A673 (cell line): ENCODE data around the gene PBRM1. TPM values are rescaled to one million over a fixed set of nuclear protein-coding genes. Genes with fewer than 3 reads are reported as not detected.

Source experiments
- BruUV-seq: library from RNA; stranded (reverse); fragments of 400-500 nt; replicated peaks from 2 replicates; lab custom pipeline; 2021; lab: Mats Ljungman, UMichigan
- CTCF ChIA-PET: fragments of 300-600 bp; sonication (Branson Sonifier 250); formaldehyde crosslinking; loops from one replicate; lab custom pipeline; 2022; ENCODE audit warnings: antibody characterized with exemption; lab: Charles Lee
- POLR2A ChIA-PET: fragments of 300-600 bp; sonication (Branson Sonifier 250); formaldehyde crosslinking; loops from one replicate; lab custom pipeline; 2022; ENCODE audit warnings: antibody characterized with exemption; ENCODE audit not compliant: low non-redundant PET; lab: Charles Lee
- DNase-seq: peaks from one replicate; pipeline ENCODE4 v3.0.0-alpha.2; 2015; ENCODE audit warnings: low spot score
- H3K27ac ChIP-seq: fragments of 200-600 bp; sonication (generic); 2 replicates; pipeline ENCODE4 v1.5.1; 2016; ENCODE audit warnings: mixed run types, low read depth, mild to moderate bottlenecking, mixed read lengths, antibody characterized with exemption, low read length; ENCODE audit not compliant: poor library complexity, severe bottlenecking
- H3K27me3 ChIP-seq: fragments of 200-600 bp; sonication (generic); replicated peaks from 2 replicates; pipeline ENCODE4 v1.6.1; 2017; ENCODE audit warnings: mixed run types, low read depth, mild to moderate bottlenecking, mixed read lengths, antibody characterized with exemption, low read length; ENCODE audit not compliant: insufficient read depth, poor library complexity
- H3K36me3 ChIP-seq: fragments of 200-600 bp; sonication (generic); 2 replicates; pipeline ENCODE4 v1.6.1; 2016; ENCODE audit warnings: mixed run types, mild to moderate bottlenecking, mixed read lengths, antibody characterized with exemption, low read length; ENCODE audit not compliant: insufficient read depth, poor library complexity, severe bottlenecking
- H3K4me1 ChIP-seq: fragments of 200-600 bp; sonication (generic); 2 replicates; pipeline ENCODE4 v1.6.1; 2017; ENCODE audit warnings: mixed run types, mild to moderate bottlenecking, mixed read lengths, antibody characterized with exemption, low read length; ENCODE audit not compliant: insufficient read depth, poor library complexity, severe bottlenecking
- H3K4me3 ChIP-seq: fragments of 200-600 bp; sonication (generic); 2 replicates; pipeline ENCODE4 v1.5.1; 2016; ENCODE audit warnings: low read depth, mixed run types, mild to moderate bottlenecking, mixed read lengths, low read length; ENCODE audit not compliant: poor library complexity, severe bottlenecking
- H3K9me3 ChIP-seq: fragments of 200-600 bp; sonication (generic); 2 replicates; pipeline ENCODE4 v1.6.1; 2016; ENCODE audit warnings: mixed run types, low read depth, mild to moderate bottlenecking, mixed read lengths, antibody characterized with exemption, low read length; ENCODE audit not compliant: poor library complexity, severe bottlenecking
- EZH2 ChIP-seq: fragments of 200-600 bp; sonication (generic); IDR thresholded peaks from 2 replicates; pipeline ENCODE4 v1.6.1; 2017; ENCODE audit warnings: borderline replicate concordance, low read depth, mild to moderate bottlenecking, mixed read lengths, antibody characterized with exemption, low read length; ENCODE audit not compliant: poor library complexity, severe bottlenecking
- intact Hi-C: fragments of 100-400 bp; cut with micrococcal nuclease; formaldehyde crosslinking; loops from one replicate; pipeline ENCODE4 v1.10.0; 2022; ENCODE audit not compliant: unreplicated experiment
- total RNA-seq: library from RNA; stranded (reverse); gene quantifications from 2 replicates; pipeline ENCODE4 v1.2.3, GENCODE V29; 2021
- TF ChIP-seq, protein P1 (sequence below): fragments of 300-800, 200-600 bp; sonication (generic); conservative IDR thresholded peaks from 2 replicates; pipeline ENCODE4 v1.5.1; 2017; ENCODE audit warnings: low read depth, mild to moderate bottlenecking, antibody characterized with exemption, low read length, moderate library complexity, mixed read lengths

PBRM1 gene
- total RNA-seq, 1 experiment from 2014 or later = 65.0 TPM

DNA sequence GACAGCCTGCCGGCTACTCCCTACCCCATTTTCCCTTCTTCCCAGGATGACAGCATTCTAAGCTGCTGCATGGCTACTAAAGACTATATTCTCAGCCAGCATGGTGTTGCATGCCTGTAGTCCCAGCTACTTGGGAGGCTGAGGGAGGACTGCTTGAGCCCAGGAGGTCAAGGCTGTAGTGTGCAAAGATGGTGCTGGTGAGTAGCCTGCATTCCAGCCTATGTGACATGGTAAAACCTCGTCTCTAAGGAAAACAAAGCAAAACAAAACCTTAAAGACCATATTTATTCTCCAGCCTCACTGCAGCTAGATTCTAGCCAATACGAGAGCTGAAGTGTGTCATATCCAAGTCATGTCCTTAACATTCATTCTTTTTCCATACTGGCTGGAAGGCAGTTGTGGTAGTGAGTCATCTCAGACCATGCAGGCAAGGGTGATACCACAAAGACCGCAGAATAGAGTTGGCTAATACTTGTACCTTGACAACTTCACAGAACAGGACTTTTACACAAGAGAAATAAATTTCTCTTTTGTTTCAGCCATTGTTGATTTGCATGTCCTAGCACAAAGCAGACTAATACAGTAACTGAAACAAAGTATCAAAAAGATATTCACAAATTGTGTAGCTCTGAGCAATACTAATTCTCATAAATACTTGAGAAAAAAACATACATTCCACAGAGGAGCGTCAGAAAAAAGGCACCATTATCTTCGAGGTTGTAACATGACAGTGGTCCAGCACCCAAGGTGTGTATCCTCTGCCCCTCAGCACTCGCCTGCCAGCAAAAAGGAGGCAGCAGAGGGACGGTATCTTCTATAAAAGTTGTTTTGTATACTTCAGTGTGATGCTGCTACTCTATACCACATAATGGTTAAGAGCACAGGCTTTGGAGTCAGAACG lies 14.8 kb downstream of the PBRM1 start:
- no peak for DNase-seq
- CTCF ChIA-PET = no interaction called here

DNA sequence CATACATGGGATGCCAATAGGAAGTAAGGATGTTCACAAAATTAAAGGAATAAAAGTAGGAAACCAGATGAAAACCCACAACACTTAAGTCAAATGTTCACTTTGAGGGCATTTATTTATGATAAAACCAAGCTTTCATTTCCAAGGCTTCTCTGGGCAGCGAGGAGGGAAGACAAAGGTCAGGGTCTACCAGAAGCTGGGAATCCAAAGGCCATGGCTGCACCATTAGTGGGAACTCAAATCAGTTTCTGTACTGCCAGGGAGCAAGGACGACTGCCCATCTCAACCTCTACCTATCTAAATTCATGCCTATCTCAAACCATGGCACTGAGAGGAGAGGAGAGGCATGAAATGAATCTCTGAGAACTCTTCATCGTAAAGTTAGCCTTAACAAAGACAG lies 22.6 kb downstream of the PBRM1 start:
- no peaks in the 10 kb centered on the region for H3K4me1 ChIP-seq
- H3K27ac ChIP-seq = no peak overlapping the region
- intact Hi-C loops = no loop called here
- peaks cover 15% of the 10 kb centered on the region for H3K36me3 ChIP-seq
- no peaks in the 10 kb centered on the region for H3K27me3 ChIP-seq
- no peaks in the 10 kb centered on the region for H3K9me3 ChIP-seq
- ChIA-PET CTCF (interaction anchor here (0.6 kb wide), 1 partner anchor 591 kb away, joined by 4 read pairs; no protein-coding TSS in a partner anchor), POLR2A (no interaction called here)
- TF ChIP-seq, protein P1, sequence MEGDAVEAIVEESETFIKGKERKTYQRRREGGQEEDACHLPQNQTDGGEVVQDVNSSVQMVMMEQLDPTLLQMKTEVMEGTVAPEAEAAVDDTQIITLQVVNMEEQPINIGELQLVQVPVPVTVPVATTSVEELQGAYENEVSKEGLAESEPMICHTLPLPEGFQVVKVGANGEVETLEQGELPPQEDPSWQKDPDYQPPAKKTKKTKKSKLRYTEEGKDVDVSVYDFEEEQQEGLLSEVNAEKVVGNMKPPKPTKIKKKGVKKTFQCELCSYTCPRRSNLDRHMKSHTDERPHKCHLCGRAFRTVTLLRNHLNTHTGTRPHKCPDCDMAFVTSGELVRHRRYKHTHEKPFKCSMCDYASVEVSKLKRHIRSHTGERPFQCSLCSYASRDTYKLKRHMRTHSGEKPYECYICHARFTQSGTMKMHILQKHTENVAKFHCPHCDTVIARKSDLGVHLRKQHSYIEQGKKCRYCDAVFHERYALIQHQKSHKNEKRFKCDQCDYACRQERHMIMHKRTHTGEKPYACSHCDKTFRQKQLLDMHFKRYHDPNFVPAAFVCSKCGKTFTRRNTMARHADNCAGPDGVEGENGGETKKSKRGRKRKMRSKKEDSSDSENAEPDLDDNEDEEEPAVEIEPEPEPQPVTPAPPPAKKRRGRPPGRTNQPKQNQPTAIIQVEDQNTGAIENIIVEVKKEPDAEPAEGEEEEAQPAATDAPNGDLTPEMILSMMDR = no peak
- TF ChIP-seq EZH2 = no peak
- H3K4me3 ChIP-seq = no peak overlapping the region
- BruUV-seq = no TSS peak
- DNase-seq = no peak

More for the DNA sequence above, 14.8 kb downstream of the PBRM1 start:
- no peaks in the 10 kb centered on the region for H3K4me1 ChIP-seq
- intact Hi-C loops = no loop called here
- H3K27ac ChIP-seq = no peak overlapping the region
- H3K9me3 ChIP-seq = no peaks in the 10 kb centered on the region
- H3K27me3 ChIP-seq = no peaks in the 10 kb centered on the region
- TF ChIP-seq, protein P1 = no peak
- no peak for TF ChIP-seq EZH2
- peaks cover 21% of the 10 kb centered on the region for H3K36me3 ChIP-seq
- no peak overlapping the region for H3K4me3 ChIP-seq
- no TSS peak for BruUV-seq
- POLR2A ChIA-PET = no interaction called here

DNA sequence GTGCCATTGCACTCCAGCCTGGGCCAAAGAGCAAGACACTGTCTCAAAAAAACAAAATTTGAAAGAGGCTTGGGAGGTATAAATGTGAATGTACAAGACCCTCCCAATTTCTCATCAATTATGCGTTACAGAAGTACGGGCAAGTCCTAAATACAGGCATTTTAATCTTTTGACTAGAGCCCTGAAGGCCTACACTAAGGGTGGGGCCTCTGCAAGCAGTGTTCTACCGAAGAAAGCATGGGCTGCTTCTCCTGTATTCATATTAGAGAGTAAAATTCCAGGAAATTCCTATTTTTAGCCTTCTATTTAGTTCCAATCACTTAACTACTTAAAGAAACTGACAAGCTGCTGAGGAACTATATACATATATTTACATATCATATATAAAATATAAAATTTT lies 25.7 kb downstream of the PBRM1 start:
- H3K9me3 ChIP-seq = no peaks in the 10 kb centered on the region
- H3K4me1 ChIP-seq = no peaks in the 10 kb centered on the region
- H3K27ac ChIP-seq = no peak overlapping the region
- DNase-seq = no peak
- peaks cover 12% of the 10 kb centered on the region for H3K36me3 ChIP-seq
- no peaks in the 10 kb centered on the region for H3K27me3 ChIP-seq
- no peak overlapping the region for H3K4me3 ChIP-seq
- no peak for TF ChIP-seq EZH2
- TF ChIP-seq, protein P1 = no peak
- intact Hi-C loops = no loop called here
- ChIA-PET POLR2A (no interaction called here), CTCF (no interaction called here)
- BruUV-seq = no TSS peak
